ENCODE data around the gene PLD2.

DNA sequence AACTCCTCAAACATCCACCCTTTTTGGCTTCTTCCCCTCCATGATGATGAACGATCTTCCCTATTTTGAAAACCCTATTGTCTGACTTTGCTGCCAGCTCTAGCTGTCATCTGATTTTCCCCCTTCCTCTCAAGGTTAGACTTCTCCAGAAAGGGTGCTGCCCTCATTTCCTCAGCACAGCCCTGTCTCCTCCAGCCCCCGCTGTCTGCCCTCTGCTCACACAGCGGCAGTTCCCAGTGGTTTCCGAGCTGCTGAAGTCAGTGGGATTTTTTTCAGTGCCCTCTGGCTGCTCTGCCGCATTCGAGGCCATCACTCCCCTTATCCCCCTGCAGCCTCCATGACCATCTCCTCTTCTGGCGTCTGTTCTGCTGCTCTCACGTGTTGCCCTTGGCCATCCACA is 65.8 kb downstream of the PLD2 start:
- no peak for TF ChIP-seq POLR2A (IDR thresholded peaks at IDR 0.05; ENCODE audit: low read depth, low read length)
- no peak for TF ChIP-seq POLR2AphosphoS5 (IDR thresholded peaks at IDR 0.05; ENCODE audit: low read depth, low read length)
